Gastroesophageal sphincter (tissue), 3 donors: ENCODE results near the gene OR1K1.

Experiments
- EP300 ChIP-seq: sonication (generic); formaldehyde crosslinking; IDR thresholded peaks from one replicate; pipeline ENCODE4 v1.6.1; 2017; ENCODE audit warnings: antibody characterized with exemption, mild to moderate bottlenecking
- TF ChIP-seq, protein P1 (sequence below), 4 experiments: fragments of 200-600 bp in 2 of 4; fragments of 450-650 bp in 2 of 4; sonication (generic) in 1 of 4; IDR thresholded peaks; one replicate each; pipeline ENCODE4 v1.5.1; 2017 to 2019; ENCODE audit warnings: antibody characterized with exemption in 4 of 4, mild to moderate bottlenecking in 2 of 4, moderate library complexity in 2 of 4

DNA sequence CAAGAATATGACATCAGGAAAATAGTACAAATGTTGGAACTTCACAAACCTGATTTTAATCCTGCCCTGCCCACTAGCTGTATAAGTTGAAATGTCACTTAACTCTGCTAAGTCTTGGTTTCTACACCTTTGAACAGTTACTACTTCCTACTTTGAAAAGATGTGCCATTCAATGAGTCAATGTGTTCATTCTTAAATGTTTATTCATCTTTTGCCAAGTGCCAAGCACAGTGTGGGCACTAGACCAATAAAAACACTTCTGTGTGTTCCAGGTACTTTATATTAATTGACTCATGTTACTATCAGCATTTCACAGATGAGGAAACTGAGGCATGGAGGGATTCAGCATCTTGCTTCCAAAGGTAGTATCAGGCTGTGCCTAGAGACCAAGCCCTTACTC, 15.6 kb downstream of the OR1K1 start:
- TF ChIP-seq, protein P1, sequence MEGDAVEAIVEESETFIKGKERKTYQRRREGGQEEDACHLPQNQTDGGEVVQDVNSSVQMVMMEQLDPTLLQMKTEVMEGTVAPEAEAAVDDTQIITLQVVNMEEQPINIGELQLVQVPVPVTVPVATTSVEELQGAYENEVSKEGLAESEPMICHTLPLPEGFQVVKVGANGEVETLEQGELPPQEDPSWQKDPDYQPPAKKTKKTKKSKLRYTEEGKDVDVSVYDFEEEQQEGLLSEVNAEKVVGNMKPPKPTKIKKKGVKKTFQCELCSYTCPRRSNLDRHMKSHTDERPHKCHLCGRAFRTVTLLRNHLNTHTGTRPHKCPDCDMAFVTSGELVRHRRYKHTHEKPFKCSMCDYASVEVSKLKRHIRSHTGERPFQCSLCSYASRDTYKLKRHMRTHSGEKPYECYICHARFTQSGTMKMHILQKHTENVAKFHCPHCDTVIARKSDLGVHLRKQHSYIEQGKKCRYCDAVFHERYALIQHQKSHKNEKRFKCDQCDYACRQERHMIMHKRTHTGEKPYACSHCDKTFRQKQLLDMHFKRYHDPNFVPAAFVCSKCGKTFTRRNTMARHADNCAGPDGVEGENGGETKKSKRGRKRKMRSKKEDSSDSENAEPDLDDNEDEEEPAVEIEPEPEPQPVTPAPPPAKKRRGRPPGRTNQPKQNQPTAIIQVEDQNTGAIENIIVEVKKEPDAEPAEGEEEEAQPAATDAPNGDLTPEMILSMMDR (IDR thresholded peaks at IDR 0.05) = no peak
- no peak for TF ChIP-seq EP300
